WTC11 (cell line): ENCODE data around the gene ELANE.

Source experiments
- AFF4 ChIP-seq: sonication (generic); formaldehyde crosslinking; IDR thresholded peaks from 2 replicates; pipeline ENCODE4 v1.8.1; 2023; ENCODE audit warnings: mild to moderate bottlenecking, missing genetic modification reagents, borderline replicate concordance
- CTCF ChIP-seq: fragments of 200-600 bp; IDR thresholded peaks from 2 replicates; pipeline ENCODE4 v1.8.0; 2022; ENCODE audit warnings: antibody characterized with exemption
- ELF4 ChIP-seq: sonication (generic); formaldehyde crosslinking; IDR thresholded peaks from 2 replicates; pipeline ENCODE4 v1.8.1; 2022; ENCODE audit warnings: low read depth, mild to moderate bottlenecking, moderate library complexity, missing genetic modification reagents
- HMGA2 ChIP-seq: fragments of 250-450 bp; sonication (Bioruptor Pico); IDR thresholded peaks from 2 replicates; pipeline ENCODE4 v1.4.0; 2021; ENCODE audit warnings: mild to moderate bottlenecking, moderate library complexity
- NFYB ChIP-seq: sonication (generic); formaldehyde crosslinking; conservative IDR thresholded peaks from 2 replicates; pipeline ENCODE4 v1.8.0; 2022; ENCODE audit warnings: low read depth, missing genetic modification reagents
- SP1 ChIP-seq: sonication (generic); formaldehyde crosslinking; conservative IDR thresholded peaks from 2 replicates; pipeline ENCODE4 v1.8.1; 2022; ENCODE audit warnings: missing genetic modification reagents
- TEAD1 ChIP-seq: sonication (generic); formaldehyde crosslinking; IDR thresholded peaks from 2 replicates; pipeline ENCODE4 v1.8.0; 2022; ENCODE audit warnings: mild to moderate bottlenecking, missing genetic modification reagents
- ZNF317 ChIP-seq: sonication (generic); formaldehyde crosslinking; IDR thresholded peaks from 2 replicates; pipeline ENCODE4 v1.8.1; 2023; ENCODE audit warnings: low read depth, mild to moderate bottlenecking, moderate library complexity, missing genetic modification reagents, borderline replicate concordance
- ZNF512 ChIP-seq: sonication (generic); formaldehyde crosslinking; IDR thresholded peaks from 2 replicates; pipeline ENCODE4 v1.8.1; 2022; ENCODE audit warnings: missing genetic modification reagents, borderline replicate concordance
- TF ChIP-seq, protein P1 (sequence below): sonication (generic); formaldehyde crosslinking; IDR thresholded peaks from 2 replicates; pipeline ENCODE4 v1.8.0; 2022; ENCODE audit warnings: mild to moderate bottlenecking, missing genetic modification reagents
- TF ChIP-seq, protein P2 (sequence below): sonication (generic); formaldehyde crosslinking; IDR thresholded peaks from 2 replicates; pipeline ENCODE4 v1.8.0; 2023; ENCODE audit warnings: missing genetic modification reagents, mild to moderate bottlenecking, borderline replicate concordance

- TF ChIP-seq SP1 (CRISPR knock-in tag) (no peak), CTCF (no peak), AFF4 (CRISPR knock-in tag) (no peak), HMGA2 (CRISPR knock-in tag) (no peak), ELF4 (CRISPR knock-in tag) (no peak), TEAD1 (CRISPR knock-in tag) (no peak), NFYB (CRISPR knock-in tag) (no peak), ZNF512 (CRISPR knock-in tag) (no peak), ZNF317 (CRISPR knock-in tag) (no peak)
- TF ChIP-seq, protein P1, sequence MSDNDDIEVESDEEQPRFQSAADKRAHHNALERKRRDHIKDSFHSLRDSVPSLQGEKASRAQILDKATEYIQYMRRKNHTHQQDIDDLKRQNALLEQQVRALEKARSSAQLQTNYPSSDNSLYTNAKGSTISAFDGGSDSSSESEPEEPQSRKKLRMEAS (CRISPR knock-in tag) = no peak
- TF ChIP-seq, protein P2, sequence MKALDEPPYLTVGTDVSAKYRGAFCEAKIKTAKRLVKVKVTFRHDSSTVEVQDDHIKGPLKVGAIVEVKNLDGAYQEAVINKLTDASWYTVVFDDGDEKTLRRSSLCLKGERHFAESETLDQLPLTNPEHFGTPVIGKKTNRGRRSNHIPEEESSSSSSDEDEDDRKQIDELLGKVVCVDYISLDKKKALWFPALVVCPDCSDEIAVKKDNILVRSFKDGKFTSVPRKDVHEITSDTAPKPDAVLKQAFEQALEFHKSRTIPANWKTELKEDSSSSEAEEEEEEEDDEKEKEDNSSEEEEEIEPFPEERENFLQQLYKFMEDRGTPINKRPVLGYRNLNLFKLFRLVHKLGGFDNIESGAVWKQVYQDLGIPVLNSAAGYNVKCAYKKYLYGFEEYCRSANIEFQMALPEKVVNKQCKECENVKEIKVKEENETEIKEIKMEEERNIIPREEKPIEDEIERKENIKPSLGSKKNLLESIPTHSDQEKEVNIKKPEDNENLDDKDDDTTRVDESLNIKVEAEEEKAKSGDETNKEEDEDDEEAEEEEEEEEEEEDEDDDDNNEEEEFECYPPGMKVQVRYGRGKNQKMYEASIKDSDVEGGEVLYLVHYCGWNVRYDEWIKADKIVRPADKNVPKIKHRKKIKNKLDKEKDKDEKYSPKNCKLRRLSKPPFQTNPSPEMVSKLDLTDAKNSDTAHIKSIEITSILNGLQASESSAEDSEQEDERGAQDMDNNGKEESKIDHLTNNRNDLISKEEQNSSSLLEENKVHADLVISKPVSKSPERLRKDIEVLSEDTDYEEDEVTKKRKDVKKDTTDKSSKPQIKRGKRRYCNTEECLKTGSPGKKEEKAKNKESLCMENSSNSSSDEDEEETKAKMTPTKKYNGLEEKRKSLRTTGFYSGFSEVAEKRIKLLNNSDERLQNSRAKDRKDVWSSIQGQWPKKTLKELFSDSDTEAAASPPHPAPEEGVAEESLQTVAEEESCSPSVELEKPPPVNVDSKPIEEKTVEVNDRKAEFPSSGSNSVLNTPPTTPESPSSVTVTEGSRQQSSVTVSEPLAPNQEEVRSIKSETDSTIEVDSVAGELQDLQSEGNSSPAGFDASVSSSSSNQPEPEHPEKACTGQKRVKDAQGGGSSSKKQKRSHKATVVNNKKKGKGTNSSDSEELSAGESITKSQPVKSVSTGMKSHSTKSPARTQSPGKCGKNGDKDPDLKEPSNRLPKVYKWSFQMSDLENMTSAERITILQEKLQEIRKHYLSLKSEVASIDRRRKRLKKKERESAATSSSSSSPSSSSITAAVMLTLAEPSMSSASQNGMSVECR (CRISPR knock-in tag) = no peak
Measured at GRCh38 chr19:805166-805551, 46.9 kb upstream of the ELANE start.
